ENCODE data around the gene SUSD6. TPM values are rescaled to one million over a fixed set of nuclear protein-coding genes. Genes with fewer than 3 reads are reported as not detected.

The SUSD6 gene
- total and polyA plus RNA-seq, 2 donors from 2014 or later = 14.3 to 84.2 TPM

DNA sequence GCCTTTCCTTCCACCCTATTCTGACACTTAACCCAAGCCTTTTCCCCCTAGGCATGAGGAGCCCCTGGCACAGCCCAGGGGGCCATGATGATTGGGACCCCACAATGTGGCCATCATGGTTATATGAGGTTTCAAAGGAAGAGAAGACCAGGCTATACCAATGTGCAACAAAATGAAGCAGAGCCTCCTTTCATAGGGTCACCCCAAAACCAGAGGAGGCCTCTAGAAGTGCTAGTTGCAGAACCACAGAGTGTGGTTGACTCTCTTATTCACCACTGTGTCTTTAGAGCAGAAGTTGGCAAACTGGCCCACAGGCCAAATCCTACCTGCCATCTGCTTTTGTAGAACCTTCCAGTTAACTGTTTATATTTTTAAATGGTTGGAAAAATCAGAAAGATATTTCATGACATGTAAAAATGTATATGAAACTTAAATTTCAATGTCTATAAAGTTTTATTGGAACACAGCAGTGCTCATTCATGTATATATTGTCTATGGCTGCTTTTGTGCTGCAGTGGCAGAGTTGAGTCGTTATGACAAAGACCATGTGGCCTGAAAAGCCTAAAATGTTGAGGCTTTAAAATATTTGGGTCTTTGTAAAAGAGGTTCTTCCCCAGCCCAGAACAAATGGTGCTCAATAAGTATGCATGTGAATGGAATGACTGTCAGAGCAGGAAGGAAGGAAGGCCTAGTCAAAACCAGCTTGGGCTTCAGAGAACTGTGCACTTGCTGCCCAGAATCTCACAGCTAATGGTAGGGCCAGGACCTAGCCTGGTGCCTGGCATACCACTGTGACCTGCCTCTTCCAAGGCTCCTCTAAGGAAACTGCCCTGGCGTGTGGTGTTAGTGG, 49.2 kb downstream of the SUSD6 start:
- Histone ChIP-seq H3K36me3 (ENCODE audit: control insufficient read depth in 2 of 3, insufficient read depth in 3 of 3, low read length in 3 of 3) (peaks cover 3 to 5% (median 4%) of the 10 kb centered on the region in 3 donors), H3K27ac (ENCODE audit: low read depth in 2 of 2, low read length in 2 of 2) (peak overlapping the region in 1 of 2 donors; percentile 34), H3K9me3 (ENCODE audit: control insufficient read depth in 2 of 3, insufficient read depth in 1 of 3, low read length in 3 of 3) (no peaks in the 10 kb centered on the region), H3K4me3 (ENCODE audit: low read length in 3 of 3) (no peak overlapping the region), H3K9ac (ENCODE audit: low read length in 3 of 3) (no peak overlapping the region), H3K27me3 (ENCODE audit: control insufficient read depth, insufficient read depth, low read length) (no peaks in the 10 kb centered on the region), H3K4me1 (ENCODE audit: control insufficient read depth in 2 of 3, insufficient read depth in 2 of 3, low read depth in 1 of 3, low read length in 3 of 3) (peaks cover 0 to 43% (median 35%) of the 10 kb centered on the region in 3 donors)
- TF ChIP-seq, protein P1, sequence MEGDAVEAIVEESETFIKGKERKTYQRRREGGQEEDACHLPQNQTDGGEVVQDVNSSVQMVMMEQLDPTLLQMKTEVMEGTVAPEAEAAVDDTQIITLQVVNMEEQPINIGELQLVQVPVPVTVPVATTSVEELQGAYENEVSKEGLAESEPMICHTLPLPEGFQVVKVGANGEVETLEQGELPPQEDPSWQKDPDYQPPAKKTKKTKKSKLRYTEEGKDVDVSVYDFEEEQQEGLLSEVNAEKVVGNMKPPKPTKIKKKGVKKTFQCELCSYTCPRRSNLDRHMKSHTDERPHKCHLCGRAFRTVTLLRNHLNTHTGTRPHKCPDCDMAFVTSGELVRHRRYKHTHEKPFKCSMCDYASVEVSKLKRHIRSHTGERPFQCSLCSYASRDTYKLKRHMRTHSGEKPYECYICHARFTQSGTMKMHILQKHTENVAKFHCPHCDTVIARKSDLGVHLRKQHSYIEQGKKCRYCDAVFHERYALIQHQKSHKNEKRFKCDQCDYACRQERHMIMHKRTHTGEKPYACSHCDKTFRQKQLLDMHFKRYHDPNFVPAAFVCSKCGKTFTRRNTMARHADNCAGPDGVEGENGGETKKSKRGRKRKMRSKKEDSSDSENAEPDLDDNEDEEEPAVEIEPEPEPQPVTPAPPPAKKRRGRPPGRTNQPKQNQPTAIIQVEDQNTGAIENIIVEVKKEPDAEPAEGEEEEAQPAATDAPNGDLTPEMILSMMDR (IDR thresholded peaks at IDR 0.05; ENCODE audit: borderline replicate concordance, extremely low read depth, insufficient read depth) = no peak
- FAIRE-seq (no peak), DNase-seq (no peak)
- intact Hi-C loops (cut with DNase I) = no loop called here

- intact Hi-C loops (cut with DNase I) = no loop called here
- no peak overlapping the region for H3K4me3 ChIP-seq (ENCODE audit: low read length in 3 of 3)
- no peaks in the 10 kb centered on the region for H3K27me3 ChIP-seq (ENCODE audit: control insufficient read depth, insufficient read depth, low read length)
- no peak overlapping the region for H3K9ac ChIP-seq (ENCODE audit: low read length in 3 of 3)
- DNase-seq (no peak), FAIRE-seq (no peak)
- peaks cover 0 to 43% (median 37%) of the 10 kb centered on the region in 3 donors for H3K4me1 ChIP-seq (ENCODE audit: control insufficient read depth in 2 of 3, insufficient read depth in 2 of 3, low read depth in 1 of 3, low read length in 3 of 3)
- H3K36me3 ChIP-seq (ENCODE audit: control insufficient read depth in 2 of 3, insufficient read depth in 3 of 3, low read length in 3 of 3) = peaks cover 3 to 5% (median 4%) of the 10 kb centered on the region in 3 donors
- TF ChIP-seq, protein P1 (IDR thresholded peaks at IDR 0.05; ENCODE audit: borderline replicate concordance, extremely low read depth, insufficient read depth) = no peak
- no peaks in the 10 kb centered on the region for H3K9me3 ChIP-seq (ENCODE audit: control insufficient read depth in 2 of 3, insufficient read depth in 1 of 3, low read length in 3 of 3)
- H3K27ac ChIP-seq (ENCODE audit: low read depth in 2 of 2, low read length in 2 of 2) = peak overlapping the region in 1 of 2 donors; percentile 52
These were observed 49.8 kb downstream of the SUSD6 start for GRCh38 chr14:69661194-69661537.

DNA sequence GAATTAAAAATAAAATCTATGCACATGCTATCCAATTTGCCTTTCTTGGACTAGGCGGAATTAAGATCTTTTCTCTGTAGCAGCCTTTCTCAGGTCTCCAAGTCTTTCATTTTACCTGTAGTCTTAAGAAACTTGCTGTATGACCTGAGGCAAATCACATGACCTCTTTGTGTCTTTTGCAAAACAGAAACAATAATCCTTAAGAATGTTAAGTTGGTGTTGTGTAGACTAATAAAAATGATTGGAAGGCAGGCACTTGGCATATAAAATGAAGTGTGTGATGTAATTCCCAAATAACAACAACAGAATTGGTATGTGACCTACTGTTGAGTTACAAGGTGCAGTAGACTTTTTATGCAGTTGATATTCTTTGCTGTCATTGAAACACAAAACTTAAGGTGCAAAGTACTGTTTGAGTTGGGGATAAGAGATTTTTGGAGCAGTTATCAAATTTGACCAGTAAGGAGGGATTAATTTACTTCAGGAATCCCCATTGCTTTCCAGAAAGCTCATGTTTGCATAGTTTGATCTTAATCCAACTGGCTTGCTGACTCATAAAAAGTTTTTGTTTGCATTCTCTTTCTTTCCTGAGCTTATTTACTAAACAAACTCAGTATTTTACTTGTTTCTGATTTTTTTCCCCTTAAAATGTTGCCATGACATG, 51.4 kb downstream of the SUSD6 start:
- TF ChIP-seq, protein P1 (IDR thresholded peaks at IDR 0.05; ENCODE audit: borderline replicate concordance, extremely low read depth, insufficient read depth) = no peak
- Histone ChIP-seq H3K27me3 (ENCODE audit: control insufficient read depth, insufficient read depth, low read length) (no peaks in the 10 kb centered on the region), H3K4me1 (ENCODE audit: control insufficient read depth in 2 of 3, insufficient read depth in 2 of 3, low read depth in 1 of 3, low read length in 3 of 3) (peaks cover 0 to 34% (median 33%) of the 10 kb centered on the region in 3 donors), H3K27ac (ENCODE audit: low read depth in 2 of 2, low read length in 2 of 2) (peak overlapping the region; percentile 43 to 56), H3K9me3 (ENCODE audit: control insufficient read depth in 2 of 3, insufficient read depth in 1 of 3, low read length in 3 of 3) (no peaks in the 10 kb centered on the region), H3K4me3 (ENCODE audit: low read length in 3 of 3) (no peak overlapping the region), H3K9ac (ENCODE audit: low read length in 3 of 3) (no peak overlapping the region), H3K36me3 (ENCODE audit: control insufficient read depth in 2 of 3, insufficient read depth in 3 of 3, low read length in 3 of 3) (peaks cover 3 to 5% (median 4%) of the 10 kb centered on the region in 3 donors)
- DNase-seq (no peak), FAIRE-seq (no peak)
- intact Hi-C loops (cut with DNase I) = no loop called here

All from kidney (tissue), 14 donors.